ENCODE results near the gene LRRC17. TPM values are rescaled to one million over a fixed set of nuclear protein-coding genes. Genes with fewer than 3 reads are reported as not detected.

LRRC17 gene
- total RNA-seq, 1 experiment from 2014 or later: not detected

DNA sequence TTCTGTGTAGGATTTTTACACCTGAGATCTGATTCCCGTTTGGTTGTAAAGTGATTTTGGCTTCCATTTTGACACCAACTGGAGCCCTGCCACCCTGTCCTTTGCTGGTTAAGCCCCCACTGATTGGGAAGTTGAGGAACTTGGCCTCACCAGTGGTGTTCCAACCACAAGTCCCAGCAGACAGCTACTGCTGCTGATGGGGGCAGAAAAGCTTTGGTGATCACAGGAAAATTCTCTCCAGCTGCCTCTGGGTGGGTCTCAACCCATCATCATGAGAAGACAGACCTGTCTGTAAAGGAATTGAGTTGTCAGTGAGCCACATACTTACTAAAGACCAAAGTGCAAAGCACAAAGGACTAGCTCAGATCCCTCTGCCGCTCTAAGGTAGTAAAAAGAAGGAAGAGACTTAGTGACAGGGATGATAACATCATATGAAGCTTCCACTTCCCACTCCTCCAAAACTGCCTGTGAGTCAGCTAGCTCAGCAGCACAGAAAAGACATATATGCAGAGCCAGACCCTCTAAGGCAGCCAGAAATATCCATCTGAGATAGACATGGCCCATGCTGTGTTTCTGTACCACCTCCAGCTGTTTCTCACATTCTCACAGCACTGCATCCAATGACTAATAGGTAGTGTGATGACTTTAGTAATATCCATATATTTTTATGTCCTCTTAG, 22.4 kb upstream of the LRRC17 start:
- Histone ChIP-seq H3K79me2 (ENCODE audit: low read depth) (no peaks in the 10 kb centered on the region), H3K27ac (no peak overlapping the region), H2AFZ (no peak overlapping the region), H3K27me3 (ENCODE audit: insufficient read depth, low read depth) (no peaks in the 10 kb centered on the region), H3K4me3 (no peak overlapping the region), H3K4me1 (replicated peaks; ENCODE audit: insufficient read depth) (peaks cover 14% of the 10 kb centered on the region), H4K20me1 (ENCODE audit: insufficient read depth) (no peaks in the 10 kb centered on the region), H3K4me2 (no peak overlapping the region), H3F3A (ENCODE audit: insufficient read depth, low read depth) (peaks cover 5% of the 10 kb centered on the region; the same call in 1 of the 2 replicates), H3K36me3 (ENCODE audit: low read depth) (no peaks in the 10 kb centered on the region), H3K9me2 (ENCODE audit: insufficient read depth) (no peaks in the 10 kb centered on the region), H3K9me3 (ENCODE audit: insufficient read depth, low read depth) (0 out of 2 replicates have a peak, but pooled peaks cover 2% of the 10 kb centered on the region)
- CTCF ChIA-PET: interaction anchor here (0.6 kb wide), 1 partner anchor 184 kb away, joined by 7 read pairs; the partner anchor contains the start of gene FBXL13
- no peak for TF ChIP-seq EZH2 (IDR thresholded peaks at IDR 0.05; ENCODE audit: low read depth)
- TF ChIP-seq, protein P1, sequence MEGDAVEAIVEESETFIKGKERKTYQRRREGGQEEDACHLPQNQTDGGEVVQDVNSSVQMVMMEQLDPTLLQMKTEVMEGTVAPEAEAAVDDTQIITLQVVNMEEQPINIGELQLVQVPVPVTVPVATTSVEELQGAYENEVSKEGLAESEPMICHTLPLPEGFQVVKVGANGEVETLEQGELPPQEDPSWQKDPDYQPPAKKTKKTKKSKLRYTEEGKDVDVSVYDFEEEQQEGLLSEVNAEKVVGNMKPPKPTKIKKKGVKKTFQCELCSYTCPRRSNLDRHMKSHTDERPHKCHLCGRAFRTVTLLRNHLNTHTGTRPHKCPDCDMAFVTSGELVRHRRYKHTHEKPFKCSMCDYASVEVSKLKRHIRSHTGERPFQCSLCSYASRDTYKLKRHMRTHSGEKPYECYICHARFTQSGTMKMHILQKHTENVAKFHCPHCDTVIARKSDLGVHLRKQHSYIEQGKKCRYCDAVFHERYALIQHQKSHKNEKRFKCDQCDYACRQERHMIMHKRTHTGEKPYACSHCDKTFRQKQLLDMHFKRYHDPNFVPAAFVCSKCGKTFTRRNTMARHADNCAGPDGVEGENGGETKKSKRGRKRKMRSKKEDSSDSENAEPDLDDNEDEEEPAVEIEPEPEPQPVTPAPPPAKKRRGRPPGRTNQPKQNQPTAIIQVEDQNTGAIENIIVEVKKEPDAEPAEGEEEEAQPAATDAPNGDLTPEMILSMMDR (conservative IDR thresholded peaks at IDR 0.05): no peak
- intact Hi-C loops (cut with micrococcal nuclease; ENCODE audit: unreplicated experiment): no loop called here
- BruUV-seq (replicated peaks): no TSS peak
- no peak for DNase-seq
- POLR2A ChIA-PET (ENCODE audit: unreplicated experiment): interaction anchor here (0.6 kb wide), 1 partner anchor 16 kb away, joined by 6 read pairs; no protein-coding TSS in a partner anchor

DNA sequence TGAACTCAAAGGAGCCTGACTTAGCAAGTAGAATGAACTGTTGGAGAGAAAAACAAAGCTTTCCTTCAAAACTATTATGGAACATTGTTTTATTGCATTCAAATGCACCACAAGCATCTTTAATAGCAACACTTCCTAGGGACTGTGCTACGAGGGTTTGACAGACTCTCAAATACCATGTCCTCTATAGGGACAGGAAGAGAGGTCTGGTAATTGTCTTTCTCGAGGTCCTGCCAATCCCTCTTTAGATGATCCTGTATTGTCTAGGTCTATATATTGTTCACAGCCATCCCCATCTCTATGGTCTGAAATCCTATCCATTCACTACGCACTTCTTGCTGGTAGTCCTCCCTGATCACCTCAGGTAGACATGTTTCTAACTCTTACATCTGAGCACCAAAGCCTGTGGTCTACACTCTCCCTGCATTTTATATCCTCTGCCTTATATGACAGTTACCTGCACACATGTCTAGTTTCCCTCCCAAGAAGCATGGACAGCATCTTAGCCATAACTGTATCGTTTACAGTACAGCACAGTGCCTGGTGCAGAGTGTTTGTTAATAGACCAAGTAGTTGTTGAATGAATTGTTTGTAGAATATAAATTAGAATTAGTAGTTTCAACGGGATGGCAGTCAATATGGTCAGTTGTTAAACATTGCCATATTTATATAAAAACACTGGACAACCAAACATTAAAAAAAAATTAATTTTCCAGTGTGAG, 21.7 kb upstream of the LRRC17 start:
- Histone ChIP-seq H3K4me2 (no peak overlapping the region), H4K20me1 (ENCODE audit: insufficient read depth) (no peaks in the 10 kb centered on the region), H3K9me3 (ENCODE audit: insufficient read depth, low read depth) (no peaks in the 10 kb centered on the region), H3K9me2 (ENCODE audit: insufficient read depth) (no peaks in the 10 kb centered on the region), H3K27ac (no peak overlapping the region), H2AFZ (no peak overlapping the region), H3K4me1 (replicated peaks; ENCODE audit: insufficient read depth) (peaks cover 14% of the 10 kb centered on the region), H3F3A (ENCODE audit: insufficient read depth, low read depth) (peaks cover 5% of the 10 kb centered on the region; the same call in 1 of the 2 replicates), H3K4me3 (no peak overlapping the region), H3K36me3 (ENCODE audit: low read depth) (no peaks in the 10 kb centered on the region), H3K27me3 (ENCODE audit: insufficient read depth, low read depth) (no peaks in the 10 kb centered on the region), H3K79me2 (ENCODE audit: low read depth) (no peaks in the 10 kb centered on the region)
- no TSS peak for BruUV-seq (replicated peaks)
- no peak for TF ChIP-seq EZH2 (IDR thresholded peaks at IDR 0.05; ENCODE audit: low read depth)
- TF ChIP-seq, protein P1 (conservative IDR thresholded peaks at IDR 0.05): no peak
- no peak for DNase-seq
- ChIA-PET CTCF (interaction anchor here (0.6 kb wide), 1 partner anchor 183 kb away, joined by 7 read pairs; the partner anchor contains the start of gene FBXL13), POLR2A (ENCODE audit: unreplicated experiment) (interaction anchor here (0.6 to 0.8 kb wide), 2 partner anchors 16 to 1112 kb away, joined by 3 to 6 read pairs; no protein-coding TSS in a partner anchor)
- intact Hi-C loops (cut with micrococcal nuclease; ENCODE audit: unreplicated experiment): no loop called here

DNA sequence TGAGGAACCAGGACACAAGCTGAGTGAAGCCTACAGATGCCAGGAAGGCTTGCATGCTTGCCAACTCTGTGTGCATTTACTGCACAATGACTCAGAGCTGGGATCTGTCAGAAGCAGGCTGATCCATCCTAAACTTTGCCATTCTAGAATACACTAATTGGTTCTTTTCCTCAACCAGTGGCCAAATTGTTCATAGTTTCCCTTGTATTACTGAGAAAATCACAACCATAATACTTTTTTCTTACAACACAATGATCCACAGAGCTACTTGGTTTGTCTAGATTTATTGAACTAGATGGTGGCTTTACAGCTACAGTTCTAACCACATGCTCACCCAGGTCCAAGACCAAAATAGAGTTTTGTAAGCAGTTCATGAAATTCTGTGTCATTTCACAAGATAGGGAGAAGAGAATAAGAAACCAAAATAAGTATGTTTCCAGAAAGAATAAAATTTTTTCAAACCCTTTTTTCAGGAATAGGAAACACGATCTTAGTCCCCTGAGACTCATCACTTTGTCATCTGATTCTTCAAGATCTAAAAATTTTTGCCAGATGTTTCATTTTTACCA, 21.0 kb upstream of the LRRC17 start:
- Histone ChIP-seq H3K27me3 (ENCODE audit: insufficient read depth, low read depth) (no peaks in the 10 kb centered on the region), H3K4me1 (replicated peaks; ENCODE audit: insufficient read depth) (peaks cover 14% of the 10 kb centered on the region)

More for the DNA sequence above, 21.0 kb upstream of the LRRC17 start:
- ChIA-PET POLR2A (ENCODE audit: unreplicated experiment) (interaction anchor here (0.7 to 0.8 kb wide), 2 partner anchors 30 to 1113 kb away, joined by 3 to 4 read pairs; no protein-coding TSS in a partner anchor), CTCF (no interaction called here)
- Histone ChIP-seq H3K9me2 (ENCODE audit: insufficient read depth) (no peaks in the 10 kb centered on the region), H3F3A (ENCODE audit: insufficient read depth, low read depth) (peaks cover 5% of the 10 kb centered on the region; the same call in 1 of the 2 replicates), H3K27ac (no peak overlapping the region), H3K4me3 (no peak overlapping the region), H3K79me2 (ENCODE audit: low read depth) (no peaks in the 10 kb centered on the region), H2AFZ (no peak overlapping the region), H3K9me3 (ENCODE audit: insufficient read depth, low read depth) (no peaks in the 10 kb centered on the region), H3K36me3 (ENCODE audit: low read depth) (no peaks in the 10 kb centered on the region), H3K4me2 (no peak overlapping the region; the same call in 1 of the 2 replicates), H4K20me1 (ENCODE audit: insufficient read depth) (no peaks in the 10 kb centered on the region)
- TF ChIP-seq, protein P1 (conservative IDR thresholded peaks at IDR 0.05): no peak
- BruUV-seq (replicated peaks): no TSS peak
- intact Hi-C loops (cut with micrococcal nuclease; ENCODE audit: unreplicated experiment): no loop called here
- DNase-seq: no peak
